Common myeloid progenitor, CD34-positive (primary cell): ENCODE data around the gene TTC23.

Experiments
- CTCF ChIA-PET: fragments of 350-600 bp; sonication (Branson Sonifier 250); formaldehyde crosslinking; loops from one replicate; lab custom pipeline; 2021; ENCODE audit warnings: antibody characterized with exemption; lab: Charles Lee
- POLR2A ChIA-PET: fragments of 350-600 bp; sonication (Branson Sonifier 250); formaldehyde crosslinking; loops from one replicate; lab custom pipeline; 2021; ENCODE audit warnings: antibody characterized with exemption; lab: Charles Lee
- DNase-seq, 3 donors: peaks; one replicate each; pipeline versions ENCODE4 v3.0.0 to v3.0.0-alpha.2; 2013
- H3K27ac ChIP-seq, 2 experiments: 1 replicate in 1 of 2; 2 replicates in 1 of 2; pipeline ENCODE4 v1.7.0; 2013; ENCODE audit warnings: inconsistent platforms in 2 of 2, low read length in 2 of 2, mild to moderate bottlenecking in 2 of 2, low read depth in 1 of 2, moderate library complexity in 1 of 2; ENCODE audit not compliant: severe bottlenecking in 2 of 2, insufficient read depth in 1 of 2, poor library complexity in 1 of 2
- H3K27me3 ChIP-seq, 5 experiments: replicated peaks in 2 of 5; 1 replicate in 3 of 5; 2 replicates in 2 of 5; pipeline versions ENCODE4 v1.6.1 to v1.7.0; 2013; ENCODE audit warnings: low read length in 4 of 5, mild to moderate bottlenecking in 2 of 5, moderate library complexity in 2 of 5, inconsistent platforms in 1 of 5; ENCODE audit not compliant: insufficient read depth in 5 of 5, control insufficient read depth in 4 of 5
- H3K36me3 ChIP-seq, 4 experiments: 1 replicate in 2 of 4; 2 replicates in 2 of 4; pipeline versions ENCODE4 v1.6.1 to v1.7.0; 2013; ENCODE audit warnings: low read length in 3 of 4, control low read depth in 1 of 4, mild to moderate bottlenecking in 1 of 4; ENCODE audit not compliant: control insufficient read depth in 4 of 4, insufficient read depth in 4 of 4
- H3K4me1 ChIP-seq, 4 experiments: 1 replicate in 3 of 4; 2 replicates in 1 of 4; pipeline versions ENCODE4 v1.6.1 to v1.7.1; 2013; ENCODE audit warnings: low read length in 3 of 4, mild to moderate bottlenecking in 3 of 4, control low read depth in 1 of 4, inconsistent platforms in 1 of 4, moderate library complexity in 1 of 4; ENCODE audit not compliant: control insufficient read depth in 4 of 4, insufficient read depth in 4 of 4; ENCODE audit errors: control extremely low read depth in 1 of 4
- H3K4me3 ChIP-seq, 7 experiments: 1 replicate in 4 of 7; 2 replicates in 3 of 7; pipeline versions ENCODE4 v1.5.1 to v1.7.0; 2013; ENCODE audit warnings: mild to moderate bottlenecking in 7 of 7, low read length in 6 of 7, moderate library complexity in 6 of 7, inconsistent platforms in 2 of 7, low read depth in 2 of 7, control low read depth in 1 of 7; ENCODE audit not compliant: insufficient read depth in 4 of 7, control insufficient read depth in 1 of 7; ENCODE audit errors: extremely low read depth in 1 of 7
- H3K9me3 ChIP-seq, 5 experiments: 1 replicate in 4 of 5; 2 replicates in 1 of 5; pipeline versions ENCODE4 v1.6.1 to v1.7.1; 2013; ENCODE audit warnings: low read length in 4 of 5, mild to moderate bottlenecking in 2 of 5, inconsistent platforms in 1 of 5, low read depth in 1 of 5, moderate library complexity in 1 of 5; ENCODE audit not compliant: control insufficient read depth in 4 of 5, insufficient read depth in 2 of 5; ENCODE audit errors: control extremely low read depth in 1 of 5
- WGBS: methylation state at CpG from one replicate; pipeline ENCODE4 v1.1.5; 2013; ENCODE audit not compliant: insufficient coverage; 5-methylcytosine and 5-hydroxymethylcytosine counted together

TTC23 gene

GRCh38 chr15:99100245-99101173, 148.9 kb downstream of the TTC23 start:
- CTCF ChIA-PET: interaction anchor here (0.6 to 3.2 kb wide), 17 partner anchors 10 to 629 kb away, joined by 3 to 12 read pairs (median 4); no protein-coding TSS in a partner anchor
- Histone ChIP-seq H3K4me1 (peaks cover 0 to 18% (median 16%) of the 10 kb centered on the region in 4 experiments), H3K36me3 (no peaks in the 10 kb centered on the region), H3K4me3 (peak overlapping the region in 5 of 7 experiments; percentile 36 to 57 (median 40)), H3K9me3 (no peaks in the 10 kb centered on the region), H3K27me3 (peaks cover 0 to 56% (median 14%) of the 10 kb centered on the region in 5 experiments), H3K27ac (no peak overlapping the region)
- peak; percentile 53 to 72 (median 70) for DNase-seq
- 1% methylated on average over 33 of the region's 50 CpGs for WGBS
- POLR2A ChIA-PET: interaction anchor here (0.6 kb wide), 1 partner anchor 471 kb away, joined by 6 read pairs; no protein-coding TSS in a partner anchor

- no peak overlapping the region for H3K27ac ChIP-seq
- DNase-seq: no peak
- no peaks in the 10 kb centered on the region for H3K9me3 ChIP-seq
- peaks cover 0 to 48% (median 14%) of the 10 kb centered on the region in 5 experiments for H3K27me3 ChIP-seq
- peaks cover 0 to 10% (median 8%) of the 10 kb centered on the region in 4 experiments for H3K4me1 ChIP-seq
- ChIA-PET POLR2A (no interaction called here), CTCF (interaction anchor here (0.9 to 2.3 kb wide), 5 partner anchors 26 to 114 kb away, joined by 3 to 12 read pairs (median 6); no protein-coding TSS in a partner anchor)
- 93% methylated on average over 7 of the region's 7 CpGs for WGBS
- no peak overlapping the region for H3K4me3 ChIP-seq
- H3K36me3 ChIP-seq: no peaks in the 10 kb centered on the region
Measured at GRCh38 chr15:99099661-99100060, 149.7 kb downstream of the TTC23 start.

- CTCF ChIA-PET: interaction anchor here (1.0 to 1.4 kb wide), 2 partner anchors 11 to 114 kb away, joined by 4 to 5 read pairs; no protein-coding TSS in a partner anchor
- Histone ChIP-seq H3K36me3 (no peaks in the 10 kb centered on the region), H3K27ac (no peak overlapping the region), H3K9me3 (no peaks in the 10 kb centered on the region), H3K4me3 (no peak overlapping the region), H3K4me1 (peaks cover 0 to 9% (median 7%) of the 10 kb centered on the region in 4 experiments), H3K27me3 (peaks cover 0 to 46% (median 14%) of the 10 kb centered on the region in 5 experiments)
- 30% methylated on average over 2 of the region's 6 CpGs for WGBS
- DNase-seq: no peak
- POLR2A ChIA-PET: no interaction called here
Measured at GRCh38 chr15:99098991-99099390, 150.4 kb downstream of the TTC23 start.

- ChIA-PET POLR2A (no interaction called here), CTCF (interaction anchor here (1.0 to 1.4 kb wide), 2 partner anchors 12 to 115 kb away, joined by 4 to 5 read pairs; no protein-coding TSS in a partner anchor)
- H3K4me1 ChIP-seq: peaks cover 0 to 9% (median 7%) of the 10 kb centered on the region in 4 experiments
- no peaks in the 10 kb centered on the region for H3K36me3 ChIP-seq
- no peaks in the 10 kb centered on the region for H3K9me3 ChIP-seq
- no peak for DNase-seq
- peaks cover 0 to 44% (median 14%) of the 10 kb centered on the region in 5 experiments for H3K27me3 ChIP-seq
- H3K27ac ChIP-seq: no peak overlapping the region
- H3K4me3 ChIP-seq: no peak overlapping the region
- WGBS: 93% methylated on average over 12 of the region's 12 CpGs
Measured at GRCh38 chr15:99098426-99098825, 151.0 kb downstream of the TTC23 start.

- CTCF ChIA-PET: interaction anchor here (0.9 to 1.4 kb wide), 3 partner anchors 9 to 115 kb away, joined by 4 to 5 read pairs (median 4); no protein-coding TSS in a partner anchor
- H3K9me3 ChIP-seq: no peaks in the 10 kb centered on the region
- POLR2A ChIA-PET: no interaction called here
Measured at GRCh38 chr15:99097441-99098410, 151.7 kb downstream of the TTC23 start.

GRCh38 chr15:99096894-99097426, 152.4 kb downstream of the TTC23 start:
- no peak for DNase-seq
- 96% methylated on average over 8 of the region's 11 CpGs for WGBS
- H3K36me3 ChIP-seq: no peaks in the 10 kb centered on the region
- peaks cover 0 to 29% (median 9%) of the 10 kb centered on the region in 5 experiments for H3K27me3 ChIP-seq
- H3K27ac ChIP-seq: no peak overlapping the region
- no peaks in the 10 kb centered on the region for H3K9me3 ChIP-seq
- ChIA-PET CTCF (interaction anchor here (0.9 kb wide), 1 partner anchor 10 kb away, joined by 4 read pairs; no protein-coding TSS in a partner anchor), POLR2A (no interaction called here)
- peaks cover 0 to 9% (median 7%) of the 10 kb centered on the region in 4 experiments for H3K4me1 ChIP-seq
- no peak overlapping the region for H3K4me3 ChIP-seq

More at GRCh38 chr15:99097441-99098410, 151.7 kb downstream of the TTC23 start:
- Histone ChIP-seq H3K27me3 (peaks cover 0 to 37% (median 11%) of the 10 kb centered on the region in 5 experiments), H3K36me3 (no peaks in the 10 kb centered on the region), H3K4me1 (peaks cover 0 to 9% (median 7%) of the 10 kb centered on the region in 4 experiments), H3K27ac (no peak overlapping the region), H3K4me3 (no peak overlapping the region)
- DNase-seq: no peak
- WGBS: 77% methylated on average over 9 of the region's 14 CpGs
